ENCODE results near the gene PTPRD.
A peak's percentile ranks its signal among the peaks of the same experiment; 100 is the strongest.

Gene PTPRD

GRCh38 chr9:8599937-8600336, 2012.9 kb downstream of the PTPRD start:
- DNase-seq (ENCODE audit: low read depth, low spot score) = no peak

- no peak for DNase-seq (ENCODE audit: low read depth, low spot score)
These were observed 2023.3 kb downstream of the PTPRD start for GRCh38 chr9:8589476-8589875.

GRCh38 chr9:8585036-8585435, 2027.8 kb downstream of the PTPRD start:
- no peak for DNase-seq (ENCODE audit: low read depth, low spot score)

GRCh38 chr9:8579661-8580060, 2033.1 kb downstream of the PTPRD start:
- peak; percentile 14 for DNase-seq (ENCODE audit: low read depth, low spot score)

- no peak for DNase-seq (ENCODE audit: low read depth, low spot score)
These were observed 2036.1 kb downstream of the PTPRD start for GRCh38 chr9:8576741-8577140.

- no peak for DNase-seq (ENCODE audit: low read depth, low spot score)
These were observed 2038.0 kb downstream of the PTPRD start for GRCh38 chr9:8574846-8575245.

- no peak for DNase-seq (ENCODE audit: low read depth, low spot score)
These were observed 2040.6 kb downstream of the PTPRD start for GRCh38 chr9:8572209-8572608.

- no peak for DNase-seq (ENCODE audit: low read depth, low spot score)
These were observed 2041.2 kb downstream of the PTPRD start for GRCh38 chr9:8571643-8572042.

GRCh38 chr9:8570776-8571175, 2042.0 kb downstream of the PTPRD start:
- no peak for DNase-seq (ENCODE audit: low read depth, low spot score)

GRCh38 chr9:8569823-8570222, 2043.0 kb downstream of the PTPRD start:
- no peak for DNase-seq (ENCODE audit: low read depth, low spot score)

GRCh38 chr9:8567963-8568579, 2044.7 kb downstream of the PTPRD start:
- no peak for DNase-seq (ENCODE audit: low read depth, low spot score)

GRCh38 chr9:8564960-8565359, 2047.8 kb downstream of the PTPRD start:
- no peak for DNase-seq (ENCODE audit: low read depth, low spot score)

GRCh38 chr9:8560560-8561525, 2052.0 kb downstream of the PTPRD start:
- peak; percentile 5 for DNase-seq (ENCODE audit: low read depth, low spot score)

GRCh38 chr9:8558176-8558575, 2054.6 kb downstream of the PTPRD start:
- DNase-seq (ENCODE audit: low read depth, low spot score) = peak; percentile 55

GRCh38 chr9:8555762-8556500, 2056.9 kb downstream of the PTPRD start:
- DNase-seq (ENCODE audit: low read depth, low spot score) = no peak

GRCh38 chr9:8553444-8553843, 2059.4 kb downstream of the PTPRD start:
- DNase-seq (ENCODE audit: low read depth, low spot score) = no peak

- no peak for DNase-seq (ENCODE audit: low read depth, low spot score)
These were observed 2060.1 kb downstream of the PTPRD start for GRCh38 chr9:8552732-8553131.

GRCh38 chr9:8549214-8549613, 2063.6 kb downstream of the PTPRD start:
- no peak for DNase-seq (ENCODE audit: low read depth, low spot score)

- peak; percentile 37 for DNase-seq (ENCODE audit: low read depth, low spot score)
These were observed 2069.6 kb downstream of the PTPRD start for GRCh38 chr9:8543219-8543618.

GRCh38 chr9:8542537-8542936, 2070.3 kb downstream of the PTPRD start:
- DNase-seq (ENCODE audit: low read depth, low spot score) = no peak

GRCh38 chr9:8539681-8540197, 2073.1 kb downstream of the PTPRD start:
- DNase-seq (ENCODE audit: low read depth, low spot score) = no peak

- no peak for DNase-seq (ENCODE audit: low read depth, low spot score)
These were observed 2076.0 kb downstream of the PTPRD start for GRCh38 chr9:8536845-8537244.

Measured in astrocyte of the hippocampus (primary cell).